Thoracic aorta (tissue), 2 donors: Measurements from ENCODE around the gene CNPPD1. TPM values are rescaled to one million over a fixed set of nuclear protein-coding genes. Genes with fewer than 3 reads are reported as not detected.

Experiments
- ATAC-seq: fragments of 150-250 bp; one replicate; pipeline ENCODE4 v1.8.0; 2017; ENCODE audit warnings: low read depth; ENCODE audit not compliant: insufficient number of reproducible peaks, low FRiP score
- DNase-seq: peaks from one replicate; pipeline ENCODE4 v3.0.0-alpha.2; 2020; ENCODE audit warnings: low spot score
- H3K27ac ChIP-seq, 2 donors: fragments of 200-600 bp; sonication (generic); 1 replicate in 1 of 2; 2 replicates in 1 of 2; pipeline ENCODE4 v1.5.1; 2016; ENCODE audit warnings: mild to moderate bottlenecking in 2 of 2, moderate library complexity in 2 of 2
- H3K27me3 ChIP-seq: fragments of 200-600 bp; sonication (generic); replicated peaks from 2 replicates; pipeline ENCODE4 v1.6.0; 2016; ENCODE audit warnings: mild to moderate bottlenecking; ENCODE audit not compliant: insufficient read depth
- H3K36me3 ChIP-seq: fragments of 200-600 bp; sonication (generic); one replicate; pipeline ENCODE4 v1.5.1; 2016
- H3K4me1 ChIP-seq, 2 donors: fragments of 200-600 bp; sonication (generic); 1 replicate in 1 of 2; 2 replicates in 1 of 2; pipeline versions ENCODE4 v1.5.1 to v1.6.0; 2016; ENCODE audit warnings: low read depth in 2 of 2, mild to moderate bottlenecking in 1 of 2; ENCODE audit not compliant: control insufficient read depth in 1 of 2
- H3K4me3 ChIP-seq: fragments of 200-600 bp; sonication (generic); 2 replicates; pipeline ENCODE4 v1.5.1; 2016; ENCODE audit warnings: mild to moderate bottlenecking
- H3K9me3 ChIP-seq: fragments of 200-600 bp; sonication (generic); 2 replicates; pipeline ENCODE4 v1.5.1; 2016
- CTCF ChIP-seq: fragments of 200-600 bp; sonication (generic); IDR thresholded peaks from one replicate; pipeline ENCODE4 v1.5.1; 2019; ENCODE audit warnings: antibody characterized with exemption
- total RNA-seq, 2 donors: library from RNA; depleted of rRNA; stranded (reverse); fragments of >200 nt; gene quantifications; one replicate each; pipeline versions ENCODE4 v1.1.0 to v1.2.3, GENCODE V29; 2016

The CNPPD1 gene
- total RNA-seq, 2 donors from 2014 or later = 31.9 to 51.0 TPM

GRCh38 chr2:219123356-219124135 lies 53.2 kb downstream of the CNPPD1 start:
- Histone ChIP-seq H3K4me3 (no peak overlapping the region), H3K9me3 (no peaks in the 10 kb centered on the region), H3K27ac (no peak overlapping the region), H3K36me3 (no peaks in the 10 kb centered on the region), H3K4me1 (peaks cover 4 to 21% of the 10 kb centered on the region in 2 donors), H3K27me3 (no peaks in the 10 kb centered on the region)
- DNase-seq (no peak), ATAC-seq (no peak)
- no peak for TF ChIP-seq CTCF

- no peak for ATAC-seq
- Histone ChIP-seq H3K27me3 (no peaks in the 10 kb centered on the region), H3K4me1 (peaks cover 4 to 17% of the 10 kb centered on the region in 2 donors), H3K27ac (no peak overlapping the region), H3K4me3 (no peak overlapping the region), H3K36me3 (no peaks in the 10 kb centered on the region), H3K9me3 (no peaks in the 10 kb centered on the region)
- DNase-seq = no peak
- TF ChIP-seq CTCF = no peak
Observed at GRCh38 chr2:219122202-219122980, 54.3 kb downstream of the CNPPD1 start.

Other genes with a start within 250 kb of the CNPPD1 start
- not detected for gene CDK5R2, start 217.3 kb downstream of the CNPPD1 start, total RNA-seq
- not detected for gene FEV, start 191.7 kb downstream of the CNPPD1 start, total RNA-seq
- gene CRYBA2, start 183.5 kb downstream of the CNPPD1 start, total RNA-seq = not detected
- gene CFAP65, start 135.4 kb downstream of the CNPPD1 start, total RNA-seq = not detected
- 1 to 10 TPM in 1 of 2 donors, not detected in 1; 1.6 TPM for gene IHH, start 116.0 kb downstream of the CNPPD1 start, total RNA-seq
- gene NHEJ1, start 16.1 kb downstream of the CNPPD1 start, total RNA-seq = 10 to 100 TPM; 10.3 to 14.5 TPM
- 1 to 10 TPM; 1.4 to 3.4 TPM for gene SLC23A3, start 6.9 kb downstream of the CNPPD1 start, total RNA-seq
- 10 to 100 TPM; 43.8 to 58.6 TPM for gene RETREG2, start 1.4 kb upstream of the CNPPD1 start, total RNA-seq
- 10 to 100 TPM; 21.7 to 83.8 TPM for gene ZFAND2B, start 29.9 kb upstream of the CNPPD1 start, total RNA-seq
- 10 to 100 TPM; 12.7 to 26.0 TPM for gene ABCB6, start 42.0 kb upstream of the CNPPD1 start, total RNA-seq
- 10 to 100 TPM; 39.4 to 60.4 TPM for gene ATG9A, start 52.7 kb upstream of the CNPPD1 start, total RNA-seq
- 10 to 100 TPM; 69.7 to 72.6 TPM for gene ANKZF1, start 52.9 kb upstream of the CNPPD1 start, total RNA-seq
- gene GLB1L, start 68.5 kb upstream of the CNPPD1 start, total RNA-seq = 10 to 100 TPM in 1 of 2 donors, 1 to 10 TPM in 1; 9.1 to 13.7 TPM
- gene STK16, start 68.6 kb upstream of the CNPPD1 start, total RNA-seq = 10 to 100 TPM; 10.7 to 11.7 TPM
- not detected for gene TUBA4B, start 76.3 kb upstream of the CNPPD1 start, total RNA-seq
- 10 to 100 TPM; 20.4 to 84.6 TPM for gene TUBA4A, start 77.0 kb upstream of the CNPPD1 start, total RNA-seq
- 10 to 100 TPM; 56.9 to 61.2 TPM for gene DNAJB2, start 102.4 kb upstream of the CNPPD1 start, total RNA-seq
- gene PTPRN, start 132.5 kb upstream of the CNPPD1 start, total RNA-seq = not detected
- not detected for gene RESP18, start 155.8 kb upstream of the CNPPD1 start, total RNA-seq
- gene DNPEP, start 211.0 kb upstream of the CNPPD1 start, total RNA-seq = 10 to 100 TPM; 42.7 to 51.2 TPM
- 100 to 1,000 TPM; 146 to 302 TPM for gene DES, start 241.5 kb upstream of the CNPPD1 start, total RNA-seq